ENCODE data around the gene FCRLA. TPM values are rescaled to one million over a fixed set of nuclear protein-coding genes. Genes with fewer than 3 reads are reported as not detected.
"Not testable (repeated sequence)": the region's sequence is repeated elsewhere in the genome, so short reads cannot be mapped to it uniquely, and the experiment has no call there.

FCRLA gene, protein sequence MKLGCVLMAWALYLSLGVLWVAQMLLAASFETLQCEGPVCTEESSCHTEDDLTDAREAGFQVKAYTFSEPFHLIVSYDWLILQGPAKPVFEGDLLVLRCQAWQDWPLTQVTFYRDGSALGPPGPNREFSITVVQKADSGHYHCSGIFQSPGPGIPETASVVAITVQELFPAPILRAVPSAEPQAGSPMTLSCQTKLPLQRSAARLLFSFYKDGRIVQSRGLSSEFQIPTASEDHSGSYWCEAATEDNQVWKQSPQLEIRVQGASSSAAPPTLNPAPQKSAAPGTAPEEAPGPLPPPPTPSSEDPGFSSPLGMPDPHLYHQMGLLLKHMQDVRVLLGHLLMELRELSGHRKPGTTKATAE
- total RNA-seq (not detected), polyA plus RNA-seq (not detected)

DNA sequence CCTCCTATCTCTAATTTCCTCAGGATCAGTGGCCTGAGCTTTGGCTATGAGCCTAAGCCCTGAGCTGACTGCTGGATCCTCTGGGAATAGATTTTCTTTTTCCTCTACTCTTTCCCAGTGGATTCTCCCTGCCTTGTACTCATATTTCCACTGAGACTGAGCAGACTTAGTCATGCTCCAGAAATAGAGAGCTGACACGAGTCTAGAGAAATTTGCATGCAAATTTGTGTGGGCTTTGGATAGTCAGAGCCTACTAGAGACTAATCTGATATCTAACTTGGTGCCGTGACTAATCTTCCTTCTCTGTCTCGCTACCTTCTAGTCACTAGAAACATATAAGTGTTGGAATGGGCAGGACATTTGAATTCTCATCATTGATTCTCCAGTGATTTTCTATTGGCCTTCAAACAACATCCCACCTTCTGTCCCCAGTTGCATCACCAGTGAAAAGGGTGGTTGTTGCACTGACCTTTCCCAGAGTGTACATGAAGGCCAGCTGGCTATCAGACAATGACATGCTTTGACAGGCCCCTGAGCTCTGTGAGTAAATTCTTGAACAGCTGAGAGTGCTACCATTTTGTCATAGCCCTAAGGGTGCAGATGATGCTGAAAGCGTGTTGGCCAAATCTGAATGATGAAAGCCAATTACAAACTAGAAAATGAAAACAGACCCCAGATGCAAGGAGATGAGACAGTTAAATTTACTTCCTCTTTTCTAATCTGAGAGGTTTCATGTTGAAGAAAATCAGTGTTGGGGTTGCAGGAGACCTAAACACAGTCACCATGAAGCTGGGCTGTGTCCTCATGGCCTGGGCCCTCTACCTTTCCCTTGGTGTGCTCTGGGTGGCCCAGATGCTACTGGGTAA is at the start of gene FCRLA:
TSS of gene FCRLA (plus strand) at position 748 of the 866 bp plus-strand sequence. CDS start at position 784, 36 bp downstream.
- no peaks in the 10 kb centered on the region for H3K9me3 Mint-ChIP-seq
- Histone ChIP-seq H3K27ac (ENCODE audit: low read depth, low read length) (no peak within 1 kb of the TSS), H3K4me3 (ENCODE audit: low read length) (no peak within 1 kb of the TSS), H3K27me3 (ENCODE audit: insufficient read depth, low read length, poor library complexity, severe bottlenecking) (no peaks in the 10 kb centered on the region), H3K36me3 (ENCODE audit: insufficient read depth, low read length) (no peaks in the 10 kb centered on the region), H3K9me3 (ENCODE audit: low read length) (no peaks in the 10 kb centered on the region), H3K4me1 (ENCODE audit: insufficient read depth, low read length) (no peaks in the 10 kb centered on the region)
- CTCF ChIA-PET: interaction anchor here (1.1 kb wide), 1 partner anchor 35 kb away, joined by 3 read pairs; no protein-coding TSS in a partner anchor
- H3K36me3 Mint-ChIP-seq: peaks cover 0 to 4% (median 0%) of the 10 kb centered on the region in 3 donors
- peaks cover 4 to 5% of the 10 kb centered on the region in 2 donors for H3K27me3 Mint-ChIP-seq
- POLR2A ChIA-PET: no interaction called here
- DNase-seq: no peak
- no peaks in the 10 kb centered on the region for H3K4me1 Mint-ChIP-seq
- H3K27ac Mint-ChIP-seq: no peak within 1 kb of the TSS
- no peak within 1 kb of the TSS for H3K4me3 Mint-ChIP-seq

DNA sequence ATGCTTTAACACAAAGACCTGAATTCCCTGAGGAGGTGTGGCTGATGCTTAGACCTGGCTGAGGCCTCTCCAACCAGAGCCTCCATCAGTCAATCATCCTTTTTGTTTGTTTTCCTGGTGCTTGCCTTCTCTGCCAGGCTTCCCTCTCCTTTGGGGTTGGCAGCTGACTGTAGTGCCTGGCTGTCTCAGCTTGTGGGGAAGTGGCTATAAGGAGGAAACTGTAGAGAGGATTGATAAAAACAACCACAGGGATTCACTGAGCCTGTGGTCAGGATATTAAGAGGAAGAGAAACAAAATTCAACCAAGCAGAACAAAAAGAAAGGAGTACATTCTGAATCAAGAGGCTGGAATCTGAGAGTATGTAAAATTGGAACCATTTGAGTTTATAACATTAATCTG is 48.5 kb upstream of the FCRLA start:
- H3K4me3 ChIP-seq (ENCODE audit: low read length); H3K27ac ChIP-seq (ENCODE audit: low read depth, low read length); H3K27me3 ChIP-seq (ENCODE audit: insufficient read depth, low read length, poor library complexity, severe bottlenecking); H3K27me3 Mint-ChIP-seq; H3K4me1 ChIP-seq (ENCODE audit: insufficient read depth, low read length); POLR2A ChIA-PET; H3K27ac Mint-ChIP-seq; H3K9me3 Mint-ChIP-seq; H3K9me3 ChIP-seq (ENCODE audit: low read length); H3K4me1 Mint-ChIP-seq; H3K36me3 ChIP-seq (ENCODE audit: insufficient read depth, low read length); CTCF ChIA-PET; H3K36me3 Mint-ChIP-seq; DNase-seq; H3K4me3 Mint-ChIP-seq: not testable (repeated sequence)

DNA sequence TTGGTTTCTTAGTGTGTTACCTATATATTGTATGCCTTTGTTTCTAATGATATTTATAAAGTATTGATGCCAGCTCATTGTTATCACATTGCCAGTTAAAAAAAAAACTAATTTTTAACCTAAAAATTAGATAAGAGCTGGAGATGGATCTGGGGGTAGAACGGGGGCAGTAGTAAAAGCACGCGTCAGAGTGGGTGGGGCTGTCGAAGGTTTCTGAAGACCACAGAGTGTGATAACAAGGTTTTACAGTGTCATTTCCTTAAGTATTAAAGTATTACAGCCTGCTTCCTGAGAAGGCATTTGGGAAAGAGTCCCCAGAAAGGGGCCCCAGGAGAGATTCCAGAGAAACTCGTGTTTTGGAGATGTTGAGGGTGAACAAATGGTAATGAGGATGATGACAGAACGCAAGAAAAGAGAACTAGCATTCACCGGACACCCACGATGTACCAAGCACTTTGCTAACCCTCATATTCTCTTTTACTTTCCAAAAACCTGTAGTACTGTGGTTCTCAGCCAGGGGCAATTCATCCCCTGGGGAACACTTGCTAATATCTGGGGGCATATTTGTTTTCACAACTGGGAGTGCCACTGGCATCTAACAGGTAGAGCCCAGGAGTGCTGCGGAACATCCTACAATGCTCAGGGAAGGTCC is 45.2 kb upstream of the FCRLA start:
- H3K9me3 Mint-ChIP-seq; H3K36me3 ChIP-seq (ENCODE audit: insufficient read depth, low read length); H3K4me1 Mint-ChIP-seq; H3K27me3 Mint-ChIP-seq; H3K4me1 ChIP-seq (ENCODE audit: insufficient read depth, low read length); H3K9me3 ChIP-seq (ENCODE audit: low read length); H3K27ac Mint-ChIP-seq; CTCF ChIA-PET; POLR2A ChIA-PET; H3K4me3 Mint-ChIP-seq; H3K27ac ChIP-seq (ENCODE audit: low read depth, low read length); H3K27me3 ChIP-seq (ENCODE audit: insufficient read depth, low read length, poor library complexity, severe bottlenecking); H3K36me3 Mint-ChIP-seq; H3K4me3 ChIP-seq (ENCODE audit: low read length): not testable (repeated sequence)
- peak in 1 of 5 donors; percentile 24 for DNase-seq

DNA sequence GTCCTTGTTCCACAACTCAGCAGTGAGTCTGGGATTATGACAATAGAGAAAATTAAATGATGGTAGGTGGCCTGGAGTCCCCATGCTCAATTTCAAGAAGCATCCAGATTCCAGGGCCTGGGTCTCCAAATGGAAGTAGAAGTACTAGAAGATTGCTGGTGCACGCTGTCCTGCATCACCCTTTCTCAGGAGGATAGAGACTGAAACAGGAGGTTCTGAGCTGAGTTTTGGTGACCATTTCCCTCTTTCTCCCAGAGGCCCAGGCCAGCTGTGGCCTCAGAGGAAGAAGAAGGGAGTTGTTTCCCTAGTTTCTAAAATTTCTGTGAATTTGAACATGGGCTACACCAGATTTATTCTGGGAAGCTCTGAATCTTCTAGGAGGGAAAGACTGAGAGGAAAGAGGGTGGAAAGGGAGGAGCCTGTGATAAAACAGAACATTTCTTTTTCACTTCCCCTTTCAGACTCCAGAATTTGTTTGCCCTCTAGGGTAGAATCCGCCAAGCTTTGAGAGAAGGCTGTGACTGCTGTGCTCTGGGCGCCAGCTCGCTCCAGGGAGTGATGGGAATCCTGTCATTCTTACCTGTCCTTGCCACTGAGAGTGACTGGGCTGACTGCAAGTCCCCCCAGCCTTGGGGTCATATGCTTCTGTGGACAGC is 44.2 kb upstream of the FCRLA start, which contains the start of gene FCGR2B:
TSS of gene FCGR2B (plus strand) at position 460 of the 656 bp plus-strand sequence. CDS start at position 559, 99 bp downstream.
- H3K4me3 ChIP-seq (ENCODE audit: low read length); H3K27ac Mint-ChIP-seq; POLR2A ChIA-PET; H3K4me1 ChIP-seq (ENCODE audit: insufficient read depth, low read length); H3K36me3 ChIP-seq (ENCODE audit: insufficient read depth, low read length); H3K9me3 ChIP-seq (ENCODE audit: low read length); DNase-seq; H3K27me3 Mint-ChIP-seq; H3K36me3 Mint-ChIP-seq; H3K4me3 Mint-ChIP-seq; H3K27ac ChIP-seq (ENCODE audit: low read depth, low read length); H3K4me1 Mint-ChIP-seq; CTCF ChIA-PET; H3K27me3 ChIP-seq (ENCODE audit: insufficient read depth, low read length, poor library complexity, severe bottlenecking); H3K9me3 Mint-ChIP-seq: not testable (repeated sequence)

DNA sequence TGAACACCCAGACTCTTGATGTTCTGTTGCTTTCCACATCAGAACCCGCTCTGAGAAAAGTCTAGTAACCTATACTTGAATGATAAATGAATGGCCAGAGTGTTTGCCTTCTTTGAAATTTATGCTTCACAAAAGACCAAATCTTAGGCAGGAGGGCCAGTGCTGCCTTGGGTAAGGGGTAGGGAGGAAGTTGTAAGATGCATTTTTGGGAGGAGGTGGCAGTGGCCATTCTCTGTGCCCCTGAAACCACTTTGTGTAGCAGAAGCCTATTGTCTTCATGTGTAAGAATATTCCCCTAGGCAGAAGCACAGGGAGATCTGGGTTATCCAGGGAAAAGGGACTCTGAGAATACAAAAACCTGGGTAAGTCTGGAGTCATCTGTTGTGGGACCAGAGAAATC is 43.5 kb upstream of the FCRLA start:
- H3K27ac Mint-ChIP-seq; H3K27ac ChIP-seq (ENCODE audit: low read depth, low read length); H3K9me3 ChIP-seq (ENCODE audit: low read length); H3K36me3 ChIP-seq (ENCODE audit: insufficient read depth, low read length); POLR2A ChIA-PET; H3K4me1 Mint-ChIP-seq; H3K4me1 ChIP-seq (ENCODE audit: insufficient read depth, low read length); H3K27me3 ChIP-seq (ENCODE audit: insufficient read depth, low read length, poor library complexity, severe bottlenecking); CTCF ChIA-PET; H3K9me3 Mint-ChIP-seq; DNase-seq; H3K36me3 Mint-ChIP-seq; H3K27me3 Mint-ChIP-seq; H3K4me3 Mint-ChIP-seq; H3K4me3 ChIP-seq (ENCODE audit: low read length): not testable (repeated sequence)

DNA sequence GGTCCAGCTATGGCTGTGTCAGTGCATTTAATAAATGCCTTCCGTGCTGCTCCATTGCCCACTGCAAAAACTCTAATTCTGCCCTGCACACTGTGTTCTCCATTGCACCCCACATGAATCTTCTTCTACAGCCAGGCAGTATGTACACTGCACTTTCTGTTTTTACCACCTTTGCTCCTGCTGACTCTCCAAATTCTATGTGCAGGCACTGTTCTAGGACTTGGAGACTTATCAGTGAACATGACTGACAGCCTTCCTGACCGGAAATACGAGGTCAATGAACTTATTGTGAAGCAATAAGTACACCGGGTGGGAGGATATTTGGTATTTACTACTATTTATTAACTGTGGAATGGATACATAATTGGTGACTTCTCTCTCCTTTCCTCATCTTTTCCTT is 42.3 kb upstream of the FCRLA start:
- CTCF ChIA-PET; H3K4me1 ChIP-seq (ENCODE audit: insufficient read depth, low read length); H3K27ac ChIP-seq (ENCODE audit: low read depth, low read length); H3K27ac Mint-ChIP-seq; H3K36me3 ChIP-seq (ENCODE audit: insufficient read depth, low read length); H3K4me3 Mint-ChIP-seq; H3K36me3 Mint-ChIP-seq; POLR2A ChIA-PET; H3K27me3 Mint-ChIP-seq; H3K27me3 ChIP-seq (ENCODE audit: insufficient read depth, low read length, poor library complexity, severe bottlenecking); H3K4me3 ChIP-seq (ENCODE audit: low read length); H3K4me1 Mint-ChIP-seq; H3K9me3 Mint-ChIP-seq; H3K9me3 ChIP-seq (ENCODE audit: low read length); DNase-seq: not testable (repeated sequence)

DNA sequence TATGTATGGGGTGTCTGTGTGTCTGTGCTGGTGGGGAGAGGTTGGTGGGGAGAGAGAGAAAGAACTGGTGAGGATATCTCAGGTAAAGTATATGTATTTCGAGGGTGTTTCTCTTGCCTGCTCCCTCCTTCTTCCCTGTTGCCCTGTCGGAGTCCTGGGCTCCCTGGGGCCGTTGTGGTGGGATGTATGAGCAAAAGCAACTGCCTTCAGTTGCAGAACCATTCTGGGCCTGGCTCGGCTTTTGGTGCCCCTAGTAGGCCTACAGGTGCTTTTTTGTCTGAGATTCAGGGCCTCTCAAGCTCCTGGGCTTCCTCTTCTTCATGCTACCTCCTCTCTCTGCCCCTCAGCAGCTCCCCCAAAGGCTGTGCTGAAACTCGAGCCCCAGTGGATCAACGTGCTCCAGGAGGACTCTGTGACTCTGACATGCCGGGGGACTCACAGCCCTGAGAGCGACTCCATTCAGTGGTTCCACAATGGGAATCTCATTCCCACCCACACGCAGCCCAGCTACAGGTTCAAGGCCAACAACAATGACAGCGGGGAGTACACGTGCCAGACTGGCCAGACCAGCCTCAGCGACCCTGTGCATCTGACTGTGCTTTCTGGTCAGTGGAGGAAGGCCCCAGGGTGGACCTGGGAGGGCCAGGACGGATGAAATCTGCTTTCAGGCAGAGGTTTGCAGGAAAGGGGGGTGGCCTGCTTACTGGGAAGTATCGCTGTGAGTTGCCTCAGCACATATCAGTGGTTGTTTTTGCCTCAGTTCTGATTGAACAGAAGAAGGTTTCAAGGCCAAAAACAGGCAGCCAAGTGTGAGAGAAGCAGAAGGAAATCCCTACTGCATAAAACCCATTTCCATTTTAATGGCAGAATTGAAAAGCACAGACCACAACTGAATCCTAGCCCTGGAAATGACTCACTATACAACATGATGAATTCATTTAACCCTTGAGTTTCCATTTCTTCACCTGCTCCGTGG is 35.7 kb upstream of the FCRLA start:
- CTCF ChIA-PET; DNase-seq; H3K4me3 ChIP-seq (ENCODE audit: low read length); H3K27me3 ChIP-seq (ENCODE audit: insufficient read depth, low read length, poor library complexity, severe bottlenecking); H3K27ac Mint-ChIP-seq; H3K4me1 ChIP-seq (ENCODE audit: insufficient read depth, low read length); H3K9me3 Mint-ChIP-seq; H3K4me1 Mint-ChIP-seq; POLR2A ChIA-PET; H3K4me3 Mint-ChIP-seq; H3K36me3 ChIP-seq (ENCODE audit: insufficient read depth, low read length); H3K36me3 Mint-ChIP-seq; H3K9me3 ChIP-seq (ENCODE audit: low read length); H3K27me3 Mint-ChIP-seq; H3K27ac ChIP-seq (ENCODE audit: low read depth, low read length): not testable (repeated sequence)
